GM12875 (cell line): ENCODE data around the gene SH3BP4.

Source experiments
- H3K4me3 ChIP-seq: one replicate; pipeline ENCODE4 v1.5.1; 2011; ENCODE audit warnings: low read depth, low read length, control low read depth
- CTCF ChIP-seq: IDR thresholded peaks from 2 replicates; pipeline ENCODE4 v1.5.1; 2011; ENCODE audit warnings: low read depth, mild to moderate bottlenecking, control low read depth, inconsistent platforms, low read length, moderate library complexity, borderline replicate concordance; ENCODE audit not compliant: insufficient read depth

The SH3BP4 gene

GRCh38 chr2:234958311-234958710, 6.5 kb downstream of the SH3BP4 start:
- TF ChIP-seq CTCF = no peak
- H3K4me3 ChIP-seq = no peak overlapping the region

- H3K4me3 ChIP-seq = no peak overlapping the region
- no peak for TF ChIP-seq CTCF
Observed at GRCh38 chr2:234958746-234959395, 7.1 kb downstream of the SH3BP4 start.

DNA sequence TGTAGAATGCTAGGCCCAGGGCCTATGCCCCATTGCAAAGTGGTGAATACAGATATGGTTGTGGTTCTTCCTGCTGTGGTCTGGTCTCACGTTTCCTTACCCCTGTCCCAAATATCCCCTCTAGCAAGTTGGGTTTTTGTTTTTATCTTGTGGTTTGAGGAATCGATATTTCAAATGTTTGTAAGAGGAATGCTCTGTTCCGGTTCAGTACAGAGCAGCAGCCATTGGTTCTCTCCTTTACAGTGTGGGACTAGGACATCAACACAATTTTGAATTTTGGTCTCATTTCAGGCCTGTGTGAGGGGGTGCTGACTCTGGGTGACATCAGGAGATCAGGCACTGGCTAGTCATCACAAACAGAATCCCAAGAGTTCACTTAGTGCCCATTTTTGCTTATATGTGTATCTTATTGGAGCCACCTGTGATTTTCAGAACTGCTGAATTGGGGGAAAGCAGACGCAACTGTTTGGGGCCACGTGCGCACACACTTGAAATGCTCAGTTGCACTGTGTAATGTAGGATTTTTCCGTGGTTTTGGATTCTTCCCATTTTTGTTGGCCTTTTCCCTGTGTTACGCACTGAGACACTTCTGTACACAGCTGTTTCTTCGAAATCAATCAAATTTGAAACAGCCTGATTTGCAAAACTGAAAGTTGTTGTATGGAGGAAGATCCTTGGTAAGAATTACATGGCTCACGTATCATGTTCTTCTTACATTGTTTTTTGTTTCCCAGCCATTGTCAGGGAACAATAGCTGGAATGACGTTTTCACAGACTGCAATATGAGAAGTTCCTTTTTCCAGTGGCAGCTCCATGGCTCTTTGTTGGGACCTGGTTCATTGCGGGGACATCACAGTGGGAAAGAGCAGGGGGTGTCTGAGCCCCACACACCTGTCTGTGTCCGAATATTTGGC, 8.6 kb downstream of the SH3BP4 start:
- no peak overlapping the region for H3K4me3 ChIP-seq
- no peak for TF ChIP-seq CTCF

DNA sequence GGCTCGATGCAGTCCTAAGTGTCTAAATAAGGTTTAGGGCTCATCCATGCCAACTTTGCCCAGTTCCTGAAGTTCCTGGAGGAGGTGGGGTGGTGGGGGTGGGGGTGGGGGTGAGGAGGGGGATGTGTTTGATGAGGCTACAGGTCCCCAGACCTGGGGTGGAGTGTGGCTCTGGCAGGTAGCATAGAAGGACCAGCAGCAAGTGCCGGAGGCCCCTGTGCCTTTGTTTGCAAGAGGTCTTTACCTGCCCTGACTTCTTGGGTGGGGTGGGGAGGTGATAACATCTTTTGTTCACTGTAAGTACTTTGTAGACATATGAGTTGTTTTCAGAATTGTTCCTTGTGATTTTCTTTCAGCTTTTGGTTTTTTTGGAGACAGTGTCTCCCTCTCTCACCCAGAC, 10.0 kb downstream of the SH3BP4 start:
- H3K4me3 ChIP-seq = no peak overlapping the region
- TF ChIP-seq CTCF = no peak

DNA sequence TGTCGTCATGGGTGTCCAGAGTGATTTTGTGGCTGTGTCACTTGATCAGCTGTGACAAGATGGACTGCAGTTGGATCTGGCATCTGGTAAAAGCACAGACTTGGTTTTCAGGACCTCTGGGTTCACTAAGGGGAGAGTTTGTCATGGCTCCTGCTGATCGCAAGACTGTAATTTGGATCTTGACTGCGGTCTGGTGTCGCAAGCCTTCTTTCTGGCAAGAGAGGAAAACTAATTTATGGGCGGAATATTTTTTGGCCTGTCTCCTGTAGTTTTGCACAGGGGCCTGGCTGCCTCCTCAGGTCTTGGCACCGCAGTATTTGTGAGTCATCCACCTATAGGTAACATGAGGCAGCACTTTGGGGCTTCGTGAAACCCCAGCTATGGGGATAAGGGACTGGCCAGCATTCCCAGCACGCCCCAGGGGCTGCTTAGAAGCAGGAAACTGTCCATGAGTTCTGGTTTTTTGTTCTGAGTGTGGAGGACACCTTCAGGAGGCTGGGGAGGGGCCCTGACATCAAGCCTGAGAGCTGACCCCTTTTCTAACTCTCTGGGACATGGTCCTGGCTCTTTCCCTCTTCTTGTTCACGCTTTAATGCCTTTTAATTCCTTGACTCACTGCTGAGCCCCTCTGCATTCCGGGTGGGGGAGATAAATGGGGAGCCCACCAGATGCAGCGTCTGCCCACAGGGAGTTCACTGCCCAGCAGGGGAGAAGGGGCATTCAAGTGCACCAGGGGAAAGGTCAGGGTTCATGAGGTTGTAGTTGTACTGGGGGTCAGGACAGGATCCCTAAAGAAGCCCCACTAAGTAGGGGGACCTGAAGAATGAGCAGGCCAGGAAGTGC, 12.2 kb downstream of the SH3BP4 start:
- TF ChIP-seq CTCF = no peak
- H3K4me3 ChIP-seq = no peak overlapping the region

- no peak overlapping the region for H3K4me3 ChIP-seq
- TF ChIP-seq CTCF = no peak
Observed at GRCh38 chr2:234964631-234965461, 13.0 kb downstream of the SH3BP4 start.
